Measurements from ENCODE around the gene TSPAN2. TPM values are rescaled to one million over a fixed set of nuclear protein-coding genes. Genes with fewer than 3 reads are reported as not detected.
"Not testable (repeated sequence)": the region's sequence is repeated elsewhere in the genome, so short reads cannot be mapped to it uniquely, and the experiment has no call there.

Gene TSPAN2
- polyA plus RNA-seq, 1 experiment, result 3.9 TPM

GRCh38 chr1:115023593-115023992 lies 65.7 kb downstream of the TSPAN2 start:
- no peak overlapping the region for H3K4me3 ChIP-seq (ENCODE audit: low read depth, low read length)
- CTCF ChIA-PET, result interaction anchor here (1.2 to 1.6 kb wide), 2 partner anchors 11 to 28 kb away, joined by 3 to 4 read pairs; no protein-coding TSS in a partner anchor
- H3K27me3 ChIP-seq (ENCODE audit: control insufficient read depth, insufficient read depth, low read length), result peaks cover 2% of the 10 kb centered on the region
- TF ChIP-seq CTCF (IDR thresholded peaks at IDR 0.05; ENCODE audit: insufficient read depth, low read depth, low read length), result no peak
- DNase-seq (ENCODE audit: low read depth), result no peak
- no peaks in the 10 kb centered on the region for H3K36me3 ChIP-seq (ENCODE audit: control insufficient read depth, insufficient read depth, low read length)
- POLR2A ChIA-PET, result no interaction called here

DNA sequence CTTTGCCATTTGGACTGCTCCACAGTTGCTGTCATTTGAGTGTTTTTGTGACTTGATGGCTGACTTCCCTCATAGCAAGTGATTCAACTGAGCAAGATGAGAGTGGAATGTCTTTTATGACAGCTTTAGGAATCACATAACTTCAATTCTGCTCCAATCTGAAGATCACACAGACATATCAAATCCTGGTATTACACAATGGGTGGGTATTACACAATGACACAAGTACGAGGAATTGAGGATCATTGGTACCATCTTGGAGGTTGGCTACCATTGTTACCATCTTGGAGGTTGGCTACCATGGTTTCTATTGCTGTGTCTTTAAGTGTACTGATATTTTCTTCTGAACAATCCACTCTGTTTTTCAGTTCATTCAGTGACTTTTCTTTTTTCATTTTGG lies 68.2 kb downstream of the TSPAN2 start:
- DNase-seq (ENCODE audit: low read depth), result no peak
- no peak overlapping the region for H3K4me3 ChIP-seq (ENCODE audit: low read depth, low read length)
- ChIA-PET CTCF (no interaction called here), POLR2A (no interaction called here)
- peaks cover 2% of the 10 kb centered on the region for H3K27me3 ChIP-seq (ENCODE audit: control insufficient read depth, insufficient read depth, low read length)
- TF ChIP-seq CTCF (IDR thresholded peaks at IDR 0.05; ENCODE audit: insufficient read depth, low read depth, low read length), result no peak
- no peaks in the 10 kb centered on the region for H3K36me3 ChIP-seq (ENCODE audit: control insufficient read depth, insufficient read depth, low read length)

DNA sequence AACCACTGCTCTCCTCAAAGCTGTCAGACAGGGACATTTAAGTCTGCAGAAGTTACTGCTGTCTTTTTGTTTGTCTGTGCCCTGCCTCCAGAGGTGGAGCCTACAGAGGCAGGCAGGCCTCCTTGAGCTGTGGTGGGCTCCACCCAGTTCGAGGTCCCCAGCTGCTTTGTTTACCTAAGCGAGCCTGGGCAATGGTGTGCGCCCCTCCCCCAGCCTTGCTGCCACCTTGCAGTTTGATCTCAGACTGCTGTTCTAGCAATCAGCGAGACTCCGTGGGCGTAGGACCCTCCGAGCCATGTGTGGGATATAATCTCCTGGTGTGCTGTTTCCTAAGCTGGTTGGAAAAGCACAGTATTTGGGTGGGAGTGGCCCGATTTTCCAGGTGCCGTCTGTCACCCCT lies 69.8 kb downstream of the TSPAN2 start:
- DNase-seq (ENCODE audit: low read depth); CTCF ChIA-PET; H3K36me3 ChIP-seq (ENCODE audit: control insufficient read depth, insufficient read depth, low read length); H3K27me3 ChIP-seq (ENCODE audit: control insufficient read depth, insufficient read depth, low read length); POLR2A ChIA-PET; H3K4me3 ChIP-seq (ENCODE audit: low read depth, low read length): not testable (repeated sequence)

- ChIA-PET POLR2A (no interaction called here), CTCF (no interaction called here)
- TF ChIP-seq CTCF (IDR thresholded peaks at IDR 0.05; ENCODE audit: insufficient read depth, low read depth, low read length), result no peak
- Histone ChIP-seq H3K36me3 (ENCODE audit: control insufficient read depth, insufficient read depth, low read length) (no peaks in the 10 kb centered on the region), H3K4me3 (ENCODE audit: low read depth, low read length) (no peak overlapping the region), H3K27me3 (ENCODE audit: control insufficient read depth, insufficient read depth, low read length) (no peaks in the 10 kb centered on the region)
- no peak for DNase-seq (ENCODE audit: low read depth)
Measured at GRCh38 chr1:115013792-115014191, 75.5 kb downstream of the TSPAN2 start.

- H3K4me3 ChIP-seq (ENCODE audit: low read depth, low read length), result no peak overlapping the region
- TF ChIP-seq CTCF (IDR thresholded peaks at IDR 0.05; ENCODE audit: insufficient read depth, low read depth, low read length), result no peak
- POLR2A ChIA-PET, result no interaction called here
- no peaks in the 10 kb centered on the region for H3K27me3 ChIP-seq (ENCODE audit: control insufficient read depth, insufficient read depth, low read length)
- no peaks in the 10 kb centered on the region for H3K36me3 ChIP-seq (ENCODE audit: control insufficient read depth, insufficient read depth, low read length)
- DNase-seq (ENCODE audit: low read depth), result no peak
- CTCF ChIA-PET, result interaction anchor here (1.2 kb wide), 1 partner anchor 98 kb away, joined by 3 read pairs; no protein-coding TSS in a partner anchor
Measured at GRCh38 chr1:115012434-115012833, 76.9 kb downstream of the TSPAN2 start.

DNA sequence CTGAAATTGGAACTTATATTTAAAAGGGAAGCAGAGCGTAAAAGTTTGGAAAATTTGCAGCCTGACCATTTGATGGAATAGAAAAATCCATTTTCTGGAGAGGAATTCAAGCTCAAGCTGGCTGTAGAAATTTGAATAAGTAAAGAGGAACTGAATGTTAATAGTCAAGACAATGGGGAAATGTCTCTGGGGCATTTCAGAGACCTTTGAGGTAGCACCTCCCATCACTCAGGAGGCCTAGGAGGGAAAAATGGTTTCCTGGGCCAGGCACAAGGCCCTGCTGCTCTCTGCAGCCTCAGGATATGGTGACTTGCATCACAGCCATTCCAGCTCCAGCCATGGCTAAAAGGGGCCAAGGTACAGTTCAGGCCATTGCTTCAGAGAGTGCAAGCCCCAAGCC lies 77.3 kb downstream of the TSPAN2 start:
- TF ChIP-seq CTCF (IDR thresholded peaks at IDR 0.05; ENCODE audit: insufficient read depth, low read depth, low read length), result no peak
- H3K36me3 ChIP-seq (ENCODE audit: control insufficient read depth, insufficient read depth, low read length), result no peaks in the 10 kb centered on the region
- POLR2A ChIA-PET, result no interaction called here
- H3K27me3 ChIP-seq (ENCODE audit: control insufficient read depth, insufficient read depth, low read length), result no peaks in the 10 kb centered on the region
- CTCF ChIA-PET, result interaction anchor here (1.2 kb wide), 2 partner anchors 99 to 101 kb away, joined by 3 to 4 read pairs; no protein-coding TSS in a partner anchor
- DNase-seq (ENCODE audit: low read depth), result no peak
- no peak overlapping the region for H3K4me3 ChIP-seq (ENCODE audit: low read depth, low read length)
